HG03097 (cell line): ENCODE measurements around the gene KCNK6.
"Not testable (repeated sequence)": the region's sequence is repeated elsewhere in the genome, so short reads cannot be mapped to it uniquely, and the experiment has no call there.

Experiments used
- ATAC-seq: cut with Tn5 transposase; IDR thresholded peaks from one replicate; pipeline ENCODE4 v1.9.1; 2021; ENCODE audit not compliant: unreplicated experiment, low FRiP score

Gene KCNK6

GRCh38 chr19:38321646-38322196 lies 2.1 kb downstream of the KCNK6 start:
- no peak for ATAC-seq

- ATAC-seq = no peak
Measured at GRCh38 chr19:38323291-38323690, 3.6 kb downstream of the KCNK6 start.

- ATAC-seq = no peak
Measured at GRCh38 chr19:38324431-38324830, 4.8 kb downstream of the KCNK6 start.

- no peak for ATAC-seq
Measured at GRCh38 chr19:38326591-38326990, 6.9 kb downstream of the KCNK6 start.

- ATAC-seq = no peak
Measured at GRCh38 chr19:38329651-38330050, 10.0 kb downstream of the KCNK6 start.

- no peak for ATAC-seq
Measured at GRCh38 chr19:38331728-38332127, 12.1 kb downstream of the KCNK6 start.

- ATAC-seq = no peak
Measured at GRCh38 chr19:38333245-38333644, 13.6 kb downstream of the KCNK6 start.

- ATAC-seq = peak; percentile 60
Measured at GRCh38 chr19:38335949-38336637, 16.4 kb downstream of the KCNK6 start.

GRCh38 chr19:38336638-38337359 lies 17.2 kb downstream of the KCNK6 start:
- peak; percentile 53 for ATAC-seq

GRCh38 chr19:38337360-38337653 lies 17.7 kb downstream of the KCNK6 start:
- ATAC-seq = no peak

GRCh38 chr19:38339011-38339410 lies 19.4 kb downstream of the KCNK6 start:
- ATAC-seq = not testable (repeated sequence)

- no peak for ATAC-seq
Measured at GRCh38 chr19:38340927-38341326, 21.3 kb downstream of the KCNK6 start.

GRCh38 chr19:38346837-38347236 lies 27.2 kb downstream of the KCNK6 start:
- ATAC-seq = no peak

- no peak for ATAC-seq
Measured at GRCh38 chr19:38350883-38351282, 31.2 kb downstream of the KCNK6 start.

GRCh38 chr19:38351865-38352395 lies 32.3 kb downstream of the KCNK6 start:
- ATAC-seq = no peak

GRCh38 chr19:38352611-38353010 lies 33.0 kb downstream of the KCNK6 start:
- ATAC-seq = no peak

GRCh38 chr19:38355728-38356725 lies 36.4 kb downstream of the KCNK6 start:
- ATAC-seq = no peak

GRCh38 chr19:38358071-38358470 lies 38.4 kb downstream of the KCNK6 start:
- no peak for ATAC-seq

GRCh38 chr19:38359242-38360021 lies 39.8 kb downstream of the KCNK6 start:
- ATAC-seq = no peak

- ATAC-seq = no peak
Measured at GRCh38 chr19:38360351-38360750, 40.7 kb downstream of the KCNK6 start.
